ACC112 (cell line): Measurements from ENCODE around the gene CCDC27.

ENCODE experiments used
- H2AFZ ChIP-seq: fragments of 200-600 bp; sonication (generic); one replicate; pipeline ENCODE4 v1.6.0; 2017; ENCODE audit warnings: antibody characterized with exemption, low read length; ENCODE audit not compliant: unreplicated experiment
- H3K27ac ChIP-seq: fragments of 200-600 bp; sonication (generic); 2 replicates; pipeline ENCODE4 v1.5.1; 2014; ENCODE audit warnings: low read depth, mild to moderate bottlenecking, antibody characterized with exemption, low read length, moderate library complexity
- H3K27me3 ChIP-seq: fragments of 200-600 bp; sonication (generic); 2 replicates; pipeline ENCODE4 v1.6.1; 2014; ENCODE audit warnings: mild to moderate bottlenecking, antibody characterized with exemption, low read length, moderate library complexity, mixed read lengths; ENCODE audit not compliant: insufficient read depth
- H3K36me3 ChIP-seq: fragments of 200-600 bp; sonication (generic); 2 replicates; pipeline ENCODE4 v1.6.1; 2016; ENCODE audit warnings: mild to moderate bottlenecking, antibody characterized with exemption, low read length, moderate library complexity, mixed read lengths; ENCODE audit not compliant: insufficient read depth
- H3K4me1 ChIP-seq: fragments of 200-600 bp; sonication (generic); one replicate; pipeline ENCODE4 v1.6.1; 2016; ENCODE audit warnings: low read length, mixed read lengths; ENCODE audit not compliant: insufficient read depth, unreplicated experiment, control insufficient read depth
- H3K4me3 ChIP-seq: fragments of 200-600 bp; sonication (generic); 2 replicates; pipeline ENCODE4 v1.5.1; 2014; ENCODE audit warnings: mild to moderate bottlenecking, low read depth, low read length
- H3K79me2 ChIP-seq: fragments of 200-600 bp; sonication (generic); one replicate; pipeline ENCODE4 v1.6.0; 2016; ENCODE audit warnings: low read length; ENCODE audit not compliant: control insufficient read depth, unreplicated experiment, insufficient read depth

CCDC27 gene

GRCh38 chr1:3752400-3752945, at the start of gene CCDC27:
Gene CCDC27, plus strand, starts transcription at chr1:3752450. Its CDS starts 32 bp downstream, at chr1:3752482.
- Histone ChIP-seq H3K4me1 (peaks cover 6% of the 10 kb centered on the region), H3K4me3 (no peak within 1 kb of the TSS), H3K36me3 (no peaks in the 10 kb centered on the region), H3K27ac (no peak within 1 kb of the TSS), H2AFZ (no peak within 1 kb of the TSS), H3K79me2 (no peaks in the 10 kb centered on the region), H3K27me3 (peaks cover 39% of the 10 kb centered on the region)

GRCh38 chr1:3702528-3702927, 49.7 kb upstream of the CCDC27 start:
- peaks cover 8% of the 10 kb centered on the region for H3K4me1 ChIP-seq
- H3K27ac ChIP-seq, result no peak overlapping the region
- H3K27me3 ChIP-seq, result peaks cover 33% of the 10 kb centered on the region
- H3K4me3 ChIP-seq, result no peak overlapping the region
- no peaks in the 10 kb centered on the region for H3K79me2 ChIP-seq
- H3K36me3 ChIP-seq, result no peaks in the 10 kb centered on the region
- no peak overlapping the region for H2AFZ ChIP-seq

- H2AFZ ChIP-seq, result no peak overlapping the region
- peaks cover 8% of the 10 kb centered on the region for H3K4me1 ChIP-seq
- no peaks in the 10 kb centered on the region for H3K36me3 ChIP-seq
- no peaks in the 10 kb centered on the region for H3K79me2 ChIP-seq
- H3K27ac ChIP-seq, result no peak overlapping the region
- H3K27me3 ChIP-seq, result peaks cover 34% of the 10 kb centered on the region
- H3K4me3 ChIP-seq, result no peak overlapping the region
Observed at GRCh38 chr1:3702990-3703728, 49.1 kb upstream of the CCDC27 start.

GRCh38 chr1:3703786-3704371, 48.4 kb upstream of the CCDC27 start:
- Histone ChIP-seq H3K27me3 (peaks cover 38% of the 10 kb centered on the region), H3K79me2 (no peaks in the 10 kb centered on the region), H2AFZ (no peak overlapping the region), H3K4me1 (peaks cover 8% of the 10 kb centered on the region), H3K27ac (no peak overlapping the region), H3K4me3 (no peak overlapping the region), H3K36me3 (no peaks in the 10 kb centered on the region)

GRCh38 chr1:3705341-3705950, 46.8 kb upstream of the CCDC27 start:
- H3K27me3 ChIP-seq, result peaks cover 39% of the 10 kb centered on the region
- no peak overlapping the region for H3K27ac ChIP-seq
- no peak overlapping the region for H3K4me3 ChIP-seq
- H3K79me2 ChIP-seq, result no peaks in the 10 kb centered on the region
- H3K36me3 ChIP-seq, result no peaks in the 10 kb centered on the region
- peaks cover 8% of the 10 kb centered on the region for H3K4me1 ChIP-seq
- H2AFZ ChIP-seq, result no peak overlapping the region

- H3K4me3 ChIP-seq, result no peak overlapping the region
- no peak overlapping the region for H2AFZ ChIP-seq
- H3K36me3 ChIP-seq, result no peaks in the 10 kb centered on the region
- peaks cover 44% of the 10 kb centered on the region for H3K27me3 ChIP-seq
- peaks cover 8% of the 10 kb centered on the region for H3K4me1 ChIP-seq
- no peaks in the 10 kb centered on the region for H3K79me2 ChIP-seq
- no peak overlapping the region for H3K27ac ChIP-seq
Observed at GRCh38 chr1:3706651-3707297, 45.5 kb upstream of the CCDC27 start.

- H3K4me1 ChIP-seq, result peaks cover 8% of the 10 kb centered on the region
- H3K27me3 ChIP-seq, result peaks cover 50% of the 10 kb centered on the region
- H3K27ac ChIP-seq, result no peak overlapping the region
- no peaks in the 10 kb centered on the region for H3K79me2 ChIP-seq
- no peaks in the 10 kb centered on the region for H3K36me3 ChIP-seq
- no peak overlapping the region for H3K4me3 ChIP-seq
- no peak overlapping the region for H2AFZ ChIP-seq
Observed at GRCh38 chr1:3707298-3707938, 44.8 kb upstream of the CCDC27 start.

- Histone ChIP-seq H3K27me3 (peaks cover 55% of the 10 kb centered on the region), H3K79me2 (no peaks in the 10 kb centered on the region), H3K4me1 (peaks cover 8% of the 10 kb centered on the region), H3K36me3 (no peaks in the 10 kb centered on the region), H3K4me3 (no peak overlapping the region), H3K27ac (no peak overlapping the region), H2AFZ (no peak overlapping the region)
Observed at GRCh38 chr1:3707939-3708328, 44.3 kb upstream of the CCDC27 start.

GRCh38 chr1:3708791-3709190, 43.5 kb upstream of the CCDC27 start:
- Histone ChIP-seq H3K36me3 (no peaks in the 10 kb centered on the region), H3K27me3 (peaks cover 58% of the 10 kb centered on the region), H3K79me2 (no peaks in the 10 kb centered on the region), H3K4me1 (peaks cover under 1% of the 10 kb centered on the region), H3K4me3 (no peak overlapping the region), H3K27ac (no peak overlapping the region), H2AFZ (no peak overlapping the region)

- H2AFZ ChIP-seq, result no peak overlapping the region
- H3K79me2 ChIP-seq, result no peaks in the 10 kb centered on the region
- H3K4me1 ChIP-seq, result no peaks in the 10 kb centered on the region
- peaks cover 63% of the 10 kb centered on the region for H3K27me3 ChIP-seq
- no peak overlapping the region for H3K27ac ChIP-seq
- H3K4me3 ChIP-seq, result no peak overlapping the region
- no peaks in the 10 kb centered on the region for H3K36me3 ChIP-seq
Observed at GRCh38 chr1:3710251-3710650, 42.0 kb upstream of the CCDC27 start.
